Endometrial microvascular endothelial cells (primary cell): Measurements from ENCODE around the gene LRRC32. TPM values are rescaled to one million over a fixed set of nuclear protein-coding genes. Genes with fewer than 3 reads are reported as not detected.
"Not testable (repeated sequence)": the region's sequence is repeated elsewhere in the genome, so short reads cannot be mapped to it uniquely, and the experiment has no call there.

Experiments
- in situ Hi-C: cut with HindIII; loops from 2 replicates; pipeline ENCODE4 v1.10.0; 2017; ENCODE audit warnings: low sequenced_read_pairs, low pct_unique_long_range_greater_than_20kb; ENCODE audit errors: inconsistent ontology term
- total RNA-seq: library from RNA; depleted of rRNA; stranded (reverse); fragments of >200 nt; gene quantifications from one replicate; pipeline ENCODE4 v1.2.3, GENCODE V29; 2015; ENCODE audit errors: inconsistent ontology term

Gene LRRC32
- total RNA-seq, 1 donor from 2014 or later = 53.6 TPM

DNA sequence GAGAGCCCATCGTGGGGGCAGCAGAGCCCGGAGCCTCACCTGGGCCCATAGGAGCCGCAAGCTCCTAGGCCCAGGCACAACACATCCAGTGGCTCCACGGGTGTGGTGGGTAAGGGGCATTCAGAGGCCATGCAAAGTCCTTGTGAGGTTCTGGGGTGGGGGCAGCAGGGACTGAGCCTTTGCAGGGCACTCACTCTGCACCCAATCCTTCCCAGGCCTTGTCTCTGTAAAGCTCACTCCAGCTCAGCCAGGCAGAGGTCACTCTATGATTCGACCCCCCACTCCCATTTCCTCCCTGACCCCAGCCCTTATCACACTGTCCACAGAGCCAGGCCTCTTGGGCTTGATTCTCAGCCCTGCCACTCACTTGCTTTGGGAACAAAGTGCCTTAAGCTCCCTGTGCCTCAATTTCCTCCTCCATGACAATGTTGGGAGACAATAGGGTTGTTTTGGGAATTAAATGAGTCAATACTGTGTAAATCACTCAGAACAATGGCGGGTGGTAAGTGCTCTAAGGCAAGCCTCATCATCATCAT lies 46.6 kb downstream of the LRRC32 start:
- in situ Hi-C loops = no loop called here

DNA sequence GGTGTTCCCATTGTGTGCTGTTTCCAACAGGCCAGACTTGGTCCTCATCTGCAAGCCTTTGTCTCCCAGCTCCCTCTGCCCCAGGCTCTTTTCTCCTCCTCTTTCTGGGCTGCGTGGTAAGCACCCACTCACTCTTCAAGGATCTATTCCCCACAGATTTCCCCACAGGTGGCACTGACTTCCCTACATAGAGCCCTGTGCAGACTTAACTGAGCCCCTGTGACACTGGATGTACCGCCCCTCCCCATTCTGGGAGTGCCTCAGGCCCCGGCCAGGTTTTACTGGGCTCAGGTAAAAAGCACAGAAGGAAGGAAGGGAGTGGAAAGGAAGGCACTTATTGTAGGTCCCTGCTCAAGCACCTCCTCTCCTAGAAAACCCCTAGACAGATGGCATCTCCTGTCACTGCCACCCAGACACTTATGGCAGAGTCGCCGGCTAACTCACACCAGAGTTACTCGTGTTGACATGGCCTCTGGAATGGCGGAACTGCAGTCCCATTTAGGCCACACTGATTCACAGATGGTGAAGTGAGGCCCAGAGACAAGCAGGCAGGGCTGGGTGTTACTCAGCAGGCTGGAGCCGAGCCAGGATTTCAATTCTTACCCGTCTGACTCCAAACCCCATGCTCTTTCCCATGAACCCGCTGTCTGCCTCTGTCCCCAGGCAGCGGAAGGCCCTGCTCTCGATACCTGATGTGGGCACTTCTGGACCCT lies 47.2 kb downstream of the LRRC32 start:
- in situ Hi-C loops = no loop called here

DNA sequence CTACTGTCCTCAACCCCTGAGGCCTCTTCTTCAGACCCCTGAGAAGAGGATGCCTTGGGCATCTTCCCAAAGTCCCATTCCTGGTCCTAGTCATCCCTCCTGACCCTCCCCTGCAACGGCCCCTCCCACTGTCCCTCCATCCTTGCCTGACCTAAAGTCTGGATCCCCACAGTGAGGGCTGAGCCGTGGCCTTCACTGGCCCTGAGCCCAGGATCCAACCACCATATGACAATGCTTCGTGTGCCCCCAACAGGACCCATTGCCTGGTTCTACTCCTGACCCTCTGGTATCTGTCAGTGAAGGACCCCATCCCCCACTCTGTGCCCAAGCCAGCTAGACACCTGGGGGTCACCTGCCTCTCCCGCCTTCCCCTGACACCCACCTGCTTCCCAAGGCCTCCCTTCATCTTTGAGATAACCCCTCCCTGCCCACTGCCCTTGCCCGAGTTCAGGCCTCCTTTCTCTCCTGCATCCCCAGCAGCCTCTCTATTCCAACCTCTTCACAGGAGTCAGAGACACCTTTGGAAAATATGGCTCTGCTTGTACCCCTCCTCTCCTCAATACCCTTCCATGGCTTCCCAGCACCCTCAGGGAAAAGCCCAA lies 48.0 kb downstream of the LRRC32 start:
- in situ Hi-C loops = no loop called here

DNA sequence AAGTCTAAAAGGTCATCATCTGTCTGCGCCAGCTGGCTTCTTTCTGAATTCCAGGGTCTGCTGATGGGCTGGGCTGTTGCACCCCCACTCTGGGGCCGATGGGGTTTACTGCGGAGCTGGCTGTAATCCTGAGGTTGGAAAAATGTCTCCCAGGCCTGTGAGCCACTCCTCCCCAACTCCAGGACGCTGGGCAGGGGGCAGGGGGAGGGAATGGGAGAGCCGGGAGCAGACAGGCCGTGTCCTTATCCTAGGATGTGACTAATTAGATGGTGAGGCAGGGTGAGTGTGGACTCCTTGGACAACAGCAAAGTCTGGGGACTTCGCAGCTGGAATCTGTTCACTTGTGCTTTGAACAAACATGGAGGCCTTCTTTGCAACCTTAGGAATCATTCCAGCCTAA lies 48.7 kb downstream of the LRRC32 start:
- in situ Hi-C loops = no loop called here

DNA sequence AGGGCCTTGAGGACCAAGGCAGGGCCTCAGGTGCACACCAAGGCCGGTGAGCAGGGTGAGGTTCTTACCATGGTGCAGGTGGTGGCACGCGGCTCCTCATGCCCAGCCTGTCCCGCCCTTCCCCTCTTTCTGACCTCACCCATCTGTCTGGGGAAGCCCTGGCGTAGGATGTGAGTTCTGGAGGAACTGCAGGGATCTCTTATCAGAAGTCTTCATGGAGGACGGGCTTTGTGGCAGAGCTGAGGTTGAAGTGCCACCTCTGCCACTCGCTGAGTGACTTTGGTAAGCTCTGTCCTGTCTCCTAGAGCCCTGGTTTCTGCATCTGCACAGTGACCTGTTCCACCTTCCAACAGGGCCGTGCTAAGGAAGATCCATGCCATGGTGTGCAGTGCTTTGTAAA lies 49.1 kb downstream of the LRRC32 start:
- in situ Hi-C loops = no loop called here

DNA sequence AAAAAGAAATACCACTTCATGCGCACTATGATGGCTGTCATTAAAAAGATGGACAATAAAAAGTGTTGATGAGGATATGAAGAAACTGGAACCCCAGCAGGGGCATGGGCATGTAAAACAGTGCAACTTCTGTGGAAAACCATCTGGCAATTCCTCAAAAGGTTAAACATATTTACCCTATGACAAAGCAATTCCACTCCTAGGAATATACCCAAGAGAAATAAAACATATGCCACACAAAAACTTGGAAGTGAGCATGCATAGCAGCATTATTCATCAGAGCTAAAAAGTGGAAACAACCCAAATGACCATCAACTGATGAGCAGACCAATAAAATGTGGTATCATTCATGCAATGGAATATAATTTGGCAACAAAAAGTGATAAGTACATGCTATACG lies 50.1 kb downstream of the LRRC32 start:
- in situ Hi-C loops = no loop called here

DNA sequence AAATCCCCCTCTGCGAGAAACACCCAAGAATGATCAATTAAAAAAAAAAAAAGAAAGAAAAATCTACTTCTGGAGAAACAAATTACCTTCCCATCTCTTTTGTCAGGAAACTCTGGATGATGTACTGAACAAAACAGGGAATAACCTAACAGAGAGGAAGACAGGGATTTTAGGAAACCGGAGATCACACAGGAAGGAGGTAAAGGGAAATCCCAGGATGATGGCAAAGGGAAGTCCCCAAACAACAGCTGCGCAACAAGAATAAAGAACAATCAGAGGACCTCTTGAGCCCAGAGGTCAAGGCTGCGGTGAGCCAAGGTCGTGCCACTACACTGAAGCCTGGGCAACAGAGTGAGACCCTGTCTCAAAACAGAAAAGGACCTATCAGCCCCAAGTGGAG lies 50.7 kb downstream of the LRRC32 start:
- in situ Hi-C loops = not testable (repeated sequence)

DNA sequence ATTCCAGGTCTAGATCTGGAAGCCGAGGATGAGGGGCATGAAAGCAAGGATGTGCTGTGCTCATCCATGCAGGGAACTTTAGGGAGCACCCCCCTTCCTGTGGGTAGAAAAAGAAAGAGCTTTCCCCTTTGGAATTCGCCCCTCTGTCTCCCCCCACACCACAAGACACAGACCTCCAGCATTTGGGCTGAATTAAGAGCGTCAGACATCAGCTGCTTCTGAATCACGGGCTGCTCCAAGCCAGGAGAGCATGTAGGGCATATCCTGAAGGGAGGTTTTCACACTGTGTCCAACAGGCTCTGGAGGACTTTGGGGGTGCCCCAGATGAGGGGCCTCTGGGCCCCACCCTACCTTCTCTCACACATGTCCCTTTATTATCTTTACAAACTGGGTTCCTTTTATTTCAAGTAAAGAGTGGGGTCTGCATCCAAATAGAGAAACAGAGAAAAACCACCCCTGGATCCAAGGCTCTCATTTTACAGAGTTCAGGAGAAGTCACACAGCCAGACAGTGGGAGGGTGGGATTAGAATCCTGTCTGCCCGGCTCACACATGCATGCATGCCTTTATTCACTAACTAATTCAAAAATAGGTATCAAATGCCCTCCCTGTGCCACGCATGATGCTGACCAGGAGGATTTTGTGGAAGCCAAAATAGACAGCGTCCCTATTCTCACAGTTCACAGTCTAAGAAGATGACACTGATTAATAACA lies 52.8 kb downstream of the LRRC32 start:
- in situ Hi-C loops = no loop called here

DNA sequence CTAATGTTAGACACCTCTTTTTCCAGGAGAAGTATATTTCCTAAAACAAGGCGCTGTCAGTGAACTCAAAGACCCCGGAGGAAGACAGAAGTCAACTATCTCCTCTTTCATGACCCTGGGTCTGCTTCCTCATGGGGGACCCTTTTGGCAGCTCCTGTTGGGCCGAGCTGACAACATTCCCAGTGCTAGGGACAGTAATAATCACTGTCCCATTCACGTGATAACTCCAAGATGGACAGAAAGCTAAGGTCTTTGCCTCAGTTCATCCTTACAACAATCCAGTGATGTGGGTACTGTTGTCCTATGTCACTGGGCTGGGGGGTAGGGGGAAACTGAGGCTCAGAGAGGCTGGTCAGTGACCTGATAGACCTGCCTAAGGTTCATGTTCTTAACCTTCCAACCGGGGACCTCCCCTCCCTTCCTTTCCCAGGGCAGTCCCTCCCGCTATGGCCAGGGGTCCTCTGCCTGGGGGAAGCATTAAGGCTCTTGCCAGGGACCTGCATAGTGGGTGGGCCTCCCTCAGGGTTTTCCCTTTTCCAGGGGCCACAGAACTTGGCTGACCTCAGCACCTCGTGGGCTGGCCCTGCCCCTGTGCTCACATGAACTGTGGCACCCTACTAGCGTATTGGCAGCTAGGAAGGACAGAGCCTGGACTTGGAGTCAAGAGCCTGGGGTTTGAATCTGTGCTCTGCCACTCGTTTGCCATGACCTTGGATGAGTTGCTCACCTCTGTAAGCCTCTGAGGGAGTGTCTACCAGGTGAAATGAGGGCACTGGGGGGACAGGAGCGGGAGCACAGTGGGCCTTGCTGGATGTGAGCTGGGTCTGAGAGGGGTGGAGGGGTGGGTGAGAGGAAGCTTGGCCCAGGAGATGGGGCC lies 53.6 kb downstream of the LRRC32 start:
- in situ Hi-C loops = no loop called here

DNA sequence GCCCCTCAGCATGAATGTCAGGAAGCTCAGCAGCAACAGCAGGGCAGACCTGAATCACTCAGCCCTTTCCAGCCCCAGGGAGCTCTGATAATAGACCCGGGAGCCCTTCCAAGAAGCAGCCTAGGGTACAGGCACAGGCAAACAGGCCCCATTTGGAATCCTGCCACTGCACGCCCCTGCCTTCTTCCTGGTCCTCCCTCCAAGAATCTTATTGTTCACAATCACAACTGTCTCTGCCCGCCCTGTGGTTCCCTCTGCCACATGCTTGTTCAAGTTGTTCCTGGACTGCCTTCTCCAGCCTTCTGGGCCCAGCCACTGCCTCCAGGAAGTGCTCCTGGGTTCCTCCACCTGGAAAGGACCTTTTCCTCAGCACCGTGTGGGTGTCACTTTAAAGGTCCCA lies 54.6 kb downstream of the LRRC32 start:
- in situ Hi-C loops = no loop called here

DNA sequence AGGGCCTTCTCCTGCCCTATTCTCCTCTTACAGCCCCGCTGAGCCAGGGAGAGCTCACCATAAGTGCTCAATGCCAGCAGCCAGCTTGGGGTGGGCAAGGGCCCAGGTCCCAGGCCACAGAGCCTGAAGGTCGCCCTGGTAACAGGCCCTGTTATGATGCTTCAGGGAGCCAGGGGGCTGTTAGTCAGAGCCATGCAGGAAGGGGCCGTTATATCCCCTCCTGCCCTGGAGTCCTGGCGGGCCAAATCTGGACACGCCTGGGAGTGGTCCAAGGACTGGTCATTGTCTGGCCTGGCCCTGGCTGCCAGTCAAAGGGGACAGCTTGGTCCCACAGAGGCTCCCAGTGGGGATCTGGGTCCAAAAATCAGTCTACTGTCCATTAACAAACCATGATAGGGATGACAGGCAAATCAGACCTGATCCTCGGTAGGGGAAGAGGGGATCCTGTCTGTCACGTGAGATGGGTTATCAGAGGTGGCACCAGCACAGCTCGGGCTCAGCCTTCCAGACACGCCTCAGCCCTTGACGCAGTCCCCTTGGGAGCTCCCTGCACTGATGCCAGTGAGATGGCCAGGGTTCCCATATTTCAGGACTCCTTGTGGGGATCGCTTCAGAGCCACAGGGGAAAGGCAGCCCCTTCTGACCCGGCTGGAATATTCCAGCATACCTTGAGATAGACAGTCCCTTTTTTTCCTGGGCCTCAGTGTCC lies 55.9 kb downstream of the LRRC32 start:
- in situ Hi-C loops = no loop called here

DNA sequence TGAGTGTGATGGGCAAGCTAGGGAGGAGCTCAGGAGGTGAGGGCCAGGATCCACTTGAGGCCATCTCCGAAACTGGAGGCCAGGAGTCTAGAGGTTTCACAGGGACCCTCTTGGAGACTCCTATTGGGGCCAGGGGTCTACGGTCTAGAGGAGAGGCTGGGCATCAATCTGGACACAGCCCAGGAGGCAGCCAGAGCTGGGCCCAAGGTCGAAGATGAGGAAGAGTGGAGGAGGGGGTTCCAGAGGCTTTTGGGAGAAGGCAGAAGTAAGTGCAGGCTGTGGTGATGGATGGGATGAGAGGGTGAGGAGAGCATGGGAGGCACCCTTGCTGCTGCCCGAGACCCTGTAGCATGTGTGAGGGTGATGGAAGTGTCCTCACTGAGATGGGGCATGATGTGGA lies 56.6 kb downstream of the LRRC32 start:
- in situ Hi-C loops = no loop called here

DNA sequence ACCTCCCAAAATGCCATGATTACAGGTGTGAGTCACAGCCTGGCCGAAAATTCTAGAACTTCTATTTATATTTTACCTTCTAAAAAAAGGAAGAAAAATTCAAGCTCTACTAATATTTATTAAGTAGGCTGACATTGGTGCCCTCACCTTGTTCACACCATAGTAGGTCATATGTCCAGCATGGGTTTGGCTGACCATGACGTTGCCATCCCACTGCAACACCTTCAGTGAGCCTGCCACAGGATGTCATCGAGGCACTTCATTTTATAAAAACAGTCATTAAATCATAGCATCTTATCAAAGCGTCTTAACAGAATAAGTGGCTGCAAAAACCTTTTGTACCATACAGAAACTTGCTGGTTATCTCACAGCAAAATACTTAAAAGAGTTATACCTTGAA lies 58.3 kb downstream of the LRRC32 start:
- in situ Hi-C loops = no loop called here

DNA sequence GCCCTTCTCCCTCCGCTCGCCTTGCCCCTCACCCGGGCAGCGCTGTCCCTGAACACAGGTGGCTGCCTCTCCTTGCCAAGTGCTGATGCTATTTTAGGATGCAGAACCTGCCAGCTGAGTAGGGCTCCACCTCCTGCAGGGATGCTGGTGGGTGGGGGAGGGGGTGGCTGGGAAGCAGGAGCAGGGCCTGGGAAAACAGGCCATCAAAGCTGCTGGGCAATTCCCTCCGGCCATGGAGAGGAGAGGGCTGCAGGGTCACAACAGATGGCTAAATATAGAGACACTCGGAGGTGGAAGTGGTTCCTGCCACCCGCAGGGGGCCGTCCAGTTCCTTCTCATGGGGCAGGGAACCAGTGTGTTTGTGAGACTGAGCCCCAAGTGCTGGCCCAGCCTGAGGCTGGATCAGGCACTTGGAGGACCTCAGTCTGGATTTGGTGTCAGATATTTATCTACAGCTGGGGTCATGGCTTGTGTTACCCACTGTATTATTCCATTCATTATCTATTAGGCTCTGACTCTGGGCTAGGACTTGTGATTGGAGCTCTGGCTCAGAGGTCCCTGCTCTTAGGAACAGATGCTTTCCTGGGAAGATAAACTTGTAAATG lies 59.6 kb downstream of the LRRC32 start:
- in situ Hi-C loops = no loop called here

DNA sequence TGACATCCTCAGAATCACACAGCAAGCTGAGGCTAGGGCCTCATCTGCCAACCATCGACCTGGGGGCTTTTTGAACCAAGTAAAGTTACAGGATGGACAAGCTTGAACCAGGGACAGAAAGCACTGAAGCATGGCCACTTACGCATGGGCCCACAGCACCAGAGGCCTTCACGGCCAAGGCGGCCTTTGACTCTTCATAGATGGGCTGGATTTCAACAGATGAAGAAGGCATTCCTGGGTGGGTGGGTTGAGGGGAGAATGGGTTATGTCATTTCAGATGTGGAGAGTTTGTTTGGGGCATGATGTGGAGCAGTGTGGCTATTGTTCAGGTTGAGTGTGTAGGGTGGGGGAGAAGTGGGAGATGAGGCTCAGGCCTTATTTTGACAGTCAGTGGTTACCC lies 60.2 kb downstream of the LRRC32 start:
- in situ Hi-C loops = no loop called here

DNA sequence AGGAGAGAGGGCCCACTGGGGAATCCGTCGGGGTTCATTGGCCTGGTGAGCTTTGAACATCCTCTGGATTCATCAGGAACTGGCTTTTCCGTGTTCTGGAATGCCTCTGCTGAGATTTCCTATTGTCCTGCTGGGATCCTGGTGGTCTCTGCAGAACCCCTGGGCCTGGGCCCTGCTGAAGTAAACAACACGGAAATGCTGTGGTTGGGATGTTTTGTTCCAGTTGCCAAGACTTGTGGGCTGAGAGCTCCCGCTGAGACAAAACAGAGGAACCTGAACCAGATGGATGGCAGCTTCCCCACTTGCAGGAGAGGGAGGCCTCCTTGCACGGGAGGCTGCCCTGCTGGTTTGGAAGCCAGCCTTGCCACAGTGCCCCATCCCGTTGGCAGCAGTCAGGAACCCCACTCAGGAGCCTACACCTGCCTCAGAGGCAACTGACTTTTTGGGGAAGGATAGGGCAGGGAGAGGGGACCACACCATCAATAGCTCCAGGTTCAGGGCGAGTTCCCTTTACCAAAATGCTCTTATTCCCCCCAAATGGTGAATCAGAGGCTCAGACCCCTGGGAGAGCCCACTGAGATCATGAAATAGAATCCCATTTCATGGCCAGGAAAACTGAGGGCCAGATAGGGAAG lies 60.7 kb downstream of the LRRC32 start:
- in situ Hi-C loops = no loop called here

DNA sequence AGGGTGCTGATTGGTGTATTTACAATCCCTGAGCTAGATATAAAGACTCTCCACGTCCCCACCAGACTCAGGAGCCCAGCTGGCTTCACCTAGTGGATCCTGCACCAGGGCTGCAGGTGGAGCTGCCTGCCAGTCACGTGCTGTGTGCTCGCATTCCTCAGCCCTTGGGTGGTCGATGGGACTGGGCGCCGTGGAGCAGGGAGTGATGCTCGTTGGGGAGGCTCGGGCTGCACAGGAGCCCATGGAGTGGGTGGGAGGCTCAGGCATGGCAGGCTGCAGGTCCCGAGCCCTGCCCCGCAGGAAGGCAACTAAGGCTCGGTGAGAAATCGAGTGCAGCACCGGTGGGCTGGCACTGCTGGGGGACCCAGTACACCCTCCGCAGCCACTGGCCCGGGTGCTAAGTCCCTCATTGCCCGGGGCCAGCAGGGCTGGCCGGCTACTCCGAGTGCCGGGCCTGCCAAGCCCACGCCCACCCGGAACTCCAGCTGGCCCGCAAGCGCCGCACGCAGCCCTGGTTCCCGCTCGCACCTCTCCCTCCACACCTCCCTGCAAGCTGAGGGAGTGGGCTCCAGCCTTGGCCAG lies 61.6 kb downstream of the LRRC32 start:
- in situ Hi-C loops = not testable (repeated sequence)
